SU-DHL-6 (cell line): ENCODE results near the gene RPS16.

ENCODE experiments used
- EZH2phosphoT487 ChIP-seq: fragments of 200-600 bp; sonication (generic), shearing (Covaris generic); conservative IDR thresholded peaks from 2 replicates; pipeline ENCODE4 v1.6.1; 2018; ENCODE audit warnings: mild to moderate bottlenecking, antibody characterized with exemption, low read length, moderate library complexity, mixed read lengths
- TF ChIP-seq, protein P1 (sequence below): fragments of 200-600 bp; sonication (generic); IDR thresholded peaks from one replicate; pipeline ENCODE4 v1.5.1; 2017; ENCODE audit warnings: antibody characterized with exemption, mild to moderate bottlenecking, low read length, moderate library complexity; ENCODE audit not compliant: insufficient read depth, poor library complexity, severe bottlenecking

DNA sequence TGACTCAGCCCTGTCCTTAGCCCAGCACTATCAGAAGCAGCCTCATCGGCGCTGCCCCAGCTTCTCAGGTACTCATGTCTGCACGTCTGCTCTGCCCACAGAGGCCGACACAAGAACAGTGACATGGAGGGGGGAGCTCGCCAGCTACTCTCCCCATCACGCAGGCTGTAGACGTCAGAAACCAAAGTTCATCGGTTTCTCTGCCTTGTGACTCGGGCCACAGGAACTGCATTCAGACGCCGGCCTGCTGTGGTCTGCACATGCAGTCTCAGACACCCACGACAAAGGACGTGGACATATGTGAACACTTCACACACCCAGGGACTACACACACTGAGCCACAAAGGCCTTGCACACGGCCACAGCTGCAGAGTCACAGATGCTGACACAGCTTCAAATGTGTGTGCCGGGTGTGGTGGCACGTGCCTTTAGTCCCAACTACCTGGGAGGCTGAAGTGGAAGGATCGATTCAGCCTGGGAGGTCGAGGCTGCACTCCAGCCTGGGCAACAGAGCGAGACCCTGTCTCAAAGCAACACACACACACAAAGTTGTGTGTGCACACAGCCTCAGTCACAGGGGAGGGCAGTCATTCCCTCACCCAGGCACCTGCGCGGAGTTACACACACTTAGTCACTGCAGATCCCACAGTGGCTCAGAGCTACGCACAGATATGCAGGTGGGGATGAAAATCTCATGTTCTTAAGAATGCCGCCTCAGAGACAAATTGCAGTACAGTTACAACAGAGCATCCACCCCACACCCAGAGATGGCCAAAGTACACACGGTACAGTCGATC, 34.0 kb downstream of the RPS16 start:
- TF ChIP-seq, protein P1, sequence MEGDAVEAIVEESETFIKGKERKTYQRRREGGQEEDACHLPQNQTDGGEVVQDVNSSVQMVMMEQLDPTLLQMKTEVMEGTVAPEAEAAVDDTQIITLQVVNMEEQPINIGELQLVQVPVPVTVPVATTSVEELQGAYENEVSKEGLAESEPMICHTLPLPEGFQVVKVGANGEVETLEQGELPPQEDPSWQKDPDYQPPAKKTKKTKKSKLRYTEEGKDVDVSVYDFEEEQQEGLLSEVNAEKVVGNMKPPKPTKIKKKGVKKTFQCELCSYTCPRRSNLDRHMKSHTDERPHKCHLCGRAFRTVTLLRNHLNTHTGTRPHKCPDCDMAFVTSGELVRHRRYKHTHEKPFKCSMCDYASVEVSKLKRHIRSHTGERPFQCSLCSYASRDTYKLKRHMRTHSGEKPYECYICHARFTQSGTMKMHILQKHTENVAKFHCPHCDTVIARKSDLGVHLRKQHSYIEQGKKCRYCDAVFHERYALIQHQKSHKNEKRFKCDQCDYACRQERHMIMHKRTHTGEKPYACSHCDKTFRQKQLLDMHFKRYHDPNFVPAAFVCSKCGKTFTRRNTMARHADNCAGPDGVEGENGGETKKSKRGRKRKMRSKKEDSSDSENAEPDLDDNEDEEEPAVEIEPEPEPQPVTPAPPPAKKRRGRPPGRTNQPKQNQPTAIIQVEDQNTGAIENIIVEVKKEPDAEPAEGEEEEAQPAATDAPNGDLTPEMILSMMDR = no peak
- no peak for TF ChIP-seq EZH2phosphoT487
